Heart left ventricle (tissue), 16 donors: ENCODE results near the gene OR52E4. TPM values are rescaled to one million over a fixed set of nuclear protein-coding genes. Genes with fewer than 3 reads are reported as not detected.

Experiments
- ATAC-seq, 4 donors: fragments of 200-7000 bp; cut with Tn5 transposase; one replicate each; pipeline ENCODE4 v1.9.1; 2020 to 2022; ENCODE audit warnings: moderate library complexity in 4 of 4, mild to moderate bottlenecking in 3 of 4, moderate number of reproducible peaks in 1 of 4
- DNase-seq, 5 donors: peaks; one replicate each; pipeline ENCODE4 v3.0.0-alpha.2; 2020
- H3K27ac ChIP-seq, 12 donors: fragments of 200-600 bp; sonication (generic) in 4 of 12; one replicate each; pipeline versions ENCODE4 v1.5.0 to v1.8.0; 2016 to 2022; ENCODE audit warnings: mild to moderate bottlenecking in 2 of 12
- H3K27me3 ChIP-seq, 9 donors: fragments of 200-600 bp; sonication (generic) in 2 of 9; one replicate each; pipeline versions ENCODE4 v1.5.1 to v1.8.0; 2016 to 2022; ENCODE audit warnings: mild to moderate bottlenecking in 3 of 9
- H3K36me3 ChIP-seq, 9 donors: fragments of 200-600 bp; sonication (generic) in 2 of 9; one replicate each; pipeline versions ENCODE4 v1.5.0 to v1.8.0; 2018 to 2022; ENCODE audit warnings: mild to moderate bottlenecking in 2 of 9
- H3K4me1 ChIP-seq, 12 donors: fragments of 200-600 bp; sonication (generic) in 4 of 12; one replicate each; pipeline versions ENCODE4 v1.5.0 to v1.8.0; 2016 to 2022; ENCODE audit warnings: mild to moderate bottlenecking in 3 of 12
- H3K4me3 ChIP-seq, 12 donors: fragments of 200-600 bp; sonication (generic) in 4 of 12; one replicate each; pipeline versions ENCODE4 v1.5.0 to v1.8.0; 2017 to 2022; ENCODE audit warnings: mild to moderate bottlenecking in 9 of 12, moderate library complexity in 4 of 12
- H3K9me3 ChIP-seq, 12 donors: fragments of 200-600 bp; sonication (generic) in 4 of 12; one replicate each; pipeline versions ENCODE4 v1.5.0 to v1.8.0; 2016 to 2022; ENCODE audit warnings: mild to moderate bottlenecking in 1 of 12
- POLR2A ChIP-seq, 2 donors: fragments of 450-650 bp; IDR thresholded peaks; one replicate each; pipeline ENCODE4 v1.6.1; 2017; ENCODE audit warnings: antibody characterized with exemption in 2 of 2, mild to moderate bottlenecking in 2 of 2, moderate library complexity in 2 of 2
- WGBS, 4 donors: extraction: QIAGEN DNeasy Blood & Tissue Kit in 2 of 4; methylation state at CpG; one replicate each; pipeline versions ENCODE4 v1.1.5 to v1.1.7; 2013 to 2018; 5-methylcytosine and 5-hydroxymethylcytosine counted together
- intact Hi-C, 10 donors: fragments of 100-400 bp; cut with DNase I; formaldehyde crosslinking; loops; one replicate each; pipeline versions ENCODE4 v1.11.1 to v1.14.2; 2022
- polyA plus RNA-seq, 2 donors: library from polyadenylated mRNA; stranded (reverse); fragments of 200-250 nt; gene quantifications; one replicate each; pipeline ENCODE4 v1.2.3, GENCODE V29; 2013
- total RNA-seq, 9 donors: library from RNA; depleted of rRNA in 2 of 9; stranded (reverse); fragments of >200 nt in 2 of 9; fragmentation: NEBNext Ultra II Directional in 3 of 9; extraction: Animal tissue kit (Norgen Biotek cat#: 25700) in 3 of 9; gene quantifications; one replicate each; pipeline versions ENCODE4 v1.1.0 to v1.2.4, GENCODE V29; 2016 to 2023
- TF ChIP-seq, protein P1 (sequence below), 12 donors: fragments of 200-600 bp; sonication (generic) in 4 of 12; IDR thresholded peaks; one replicate each; pipeline versions ENCODE4 v1.5.0 to v1.8.0; 2018 to 2022; ENCODE audit warnings: antibody characterized with exemption in 12 of 12, mild to moderate bottlenecking in 5 of 12
- donor health status: ischemic (EF 13 %, LVEDD 7.1; RV severe dilation, severe dysfunction).
- donor health status: healthy with polysubstance abuse.
- donor health status: DM: no; HTN: yes; CAD: no.
- donor health status: DM: no; HTN: no; CAD: no.
- donor health status: ischemic (EF 25% LVEDD 6.9; RV normal size, moderate dysfunction).
- donor health status: ischemic (EF 25% LVEDD 5.7; RV mildly dilated, moderate dysfunction).
- donor health status: healthy.
- donor health status: DM: yes; HTN: yes; CAD: no.
- donor health status: ischemic (EF 35%, LVEDD 5.7; RV mildly dilated, moderate dysfunction).
- donor health status: nonischemic (EF 11% LVEDD 7.7; RV severe dilation, severe dysfunction).
- donor health status: DM: yes; HTN: yes; CAD: no.
- donor health status: PGD.
- donor health status: ischemic (EF 29% LVEDD 5.4; RV normal size, mild dysfunction).
- donor health status: nonischemic (EF 23%, LVEDD 6.1; RV moderate dilation, normal function).

OR52E4 gene
- total and polyA plus RNA-seq, 11 donors = not detected

DNA sequence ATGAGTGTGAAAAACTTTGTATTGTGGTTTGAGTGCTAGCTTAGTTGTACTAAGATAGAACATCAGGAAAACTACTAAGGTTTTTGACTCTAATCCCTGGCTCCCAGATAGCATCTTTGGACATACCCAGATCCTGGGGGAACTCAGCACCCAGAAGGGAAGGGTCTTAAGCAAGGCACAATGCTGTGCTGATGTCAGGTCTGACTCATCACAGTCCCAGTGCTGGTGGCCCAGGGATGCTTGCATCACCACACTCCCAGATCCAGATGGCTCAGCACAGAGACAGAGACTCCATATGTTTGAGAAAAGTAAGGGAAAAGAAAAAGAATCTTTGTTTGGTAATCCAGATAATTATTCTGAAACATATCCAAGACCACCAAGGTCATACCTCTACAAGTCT is 43.4 kb downstream of the OR52E4 start:
- intact Hi-C loops = no loop called here
- Histone ChIP-seq H3K9me3 (peaks cover 0 to 25% (median 4%) of the 10 kb centered on the region in 12 donors), H3K4me3 (no peak overlapping the region), H3K36me3 (no peaks in the 10 kb centered on the region), H3K27ac (no peak overlapping the region), H3K27me3 (no peaks in the 10 kb centered on the region), H3K4me1 (no peaks in the 10 kb centered on the region)
- DNase-seq (no peak), ATAC-seq (no peak)
- TF ChIP-seq, protein P1, sequence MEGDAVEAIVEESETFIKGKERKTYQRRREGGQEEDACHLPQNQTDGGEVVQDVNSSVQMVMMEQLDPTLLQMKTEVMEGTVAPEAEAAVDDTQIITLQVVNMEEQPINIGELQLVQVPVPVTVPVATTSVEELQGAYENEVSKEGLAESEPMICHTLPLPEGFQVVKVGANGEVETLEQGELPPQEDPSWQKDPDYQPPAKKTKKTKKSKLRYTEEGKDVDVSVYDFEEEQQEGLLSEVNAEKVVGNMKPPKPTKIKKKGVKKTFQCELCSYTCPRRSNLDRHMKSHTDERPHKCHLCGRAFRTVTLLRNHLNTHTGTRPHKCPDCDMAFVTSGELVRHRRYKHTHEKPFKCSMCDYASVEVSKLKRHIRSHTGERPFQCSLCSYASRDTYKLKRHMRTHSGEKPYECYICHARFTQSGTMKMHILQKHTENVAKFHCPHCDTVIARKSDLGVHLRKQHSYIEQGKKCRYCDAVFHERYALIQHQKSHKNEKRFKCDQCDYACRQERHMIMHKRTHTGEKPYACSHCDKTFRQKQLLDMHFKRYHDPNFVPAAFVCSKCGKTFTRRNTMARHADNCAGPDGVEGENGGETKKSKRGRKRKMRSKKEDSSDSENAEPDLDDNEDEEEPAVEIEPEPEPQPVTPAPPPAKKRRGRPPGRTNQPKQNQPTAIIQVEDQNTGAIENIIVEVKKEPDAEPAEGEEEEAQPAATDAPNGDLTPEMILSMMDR (IDR thresholded peaks at IDR 0.05) = no peak
- TF ChIP-seq POLR2A (IDR thresholded peaks at IDR 0.05) = no peak

DNA sequence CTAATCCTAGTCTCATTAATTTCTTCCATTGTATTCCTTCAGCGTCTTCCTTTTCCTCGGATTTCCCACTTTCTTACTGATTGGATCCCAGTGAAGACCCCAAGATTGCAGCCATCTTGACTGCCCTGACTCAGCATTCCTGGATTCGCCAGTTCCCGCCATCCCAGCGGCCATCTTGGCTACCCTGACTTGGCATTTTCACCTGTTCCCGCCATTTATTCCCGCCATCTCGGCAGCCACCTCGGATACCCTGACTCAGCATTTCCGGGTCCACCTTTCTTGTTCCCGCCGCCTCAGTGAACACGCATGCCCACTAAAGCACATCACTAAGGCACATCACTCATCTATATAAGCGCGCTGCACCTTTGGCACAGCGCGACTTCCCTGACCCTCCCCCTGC is 47.8 kb downstream of the OR52E4 start:
- Histone ChIP-seq H3K27me3 (no peaks in the 10 kb centered on the region), H3K4me1 (no peaks in the 10 kb centered on the region), H3K4me3 (no peak overlapping the region), H3K36me3 (no peaks in the 10 kb centered on the region), H3K27ac (no peak overlapping the region), H3K9me3 (peaks cover 0 to 29% (median 2%) of the 10 kb centered on the region in 12 donors)
- ATAC-seq (no peak), DNase-seq (no peak)
- TF ChIP-seq, protein P1 (IDR thresholded peaks at IDR 0.05) = no peak
- no peak for TF ChIP-seq POLR2A (IDR thresholded peaks at IDR 0.05)
- intact Hi-C loops = no loop called here
- 94 to 96% (median 95%) methylated on average over 17 of the region's 17 CpGs for WGBS, 4 donors

DNA sequence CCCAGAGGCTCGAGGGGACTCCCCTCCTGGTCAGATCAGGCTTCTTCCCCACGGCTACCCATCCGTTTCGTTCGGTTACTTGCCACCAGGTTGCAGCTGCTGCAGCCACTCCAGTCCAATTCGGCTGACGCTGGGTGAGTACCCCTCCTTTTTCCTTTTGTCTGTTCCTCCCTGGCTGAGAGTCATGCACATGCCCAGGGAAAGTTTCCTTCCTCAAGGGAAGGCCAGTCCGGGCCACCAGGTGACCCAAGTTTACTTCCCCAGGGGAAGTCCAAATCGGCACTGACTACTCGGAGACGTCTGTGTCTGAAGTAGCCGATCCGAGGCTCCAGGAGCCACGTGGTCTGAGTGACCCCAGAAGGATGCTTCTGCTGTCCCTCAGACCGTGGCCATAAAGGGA is 48.4 kb downstream of the OR52E4 start:
- TF ChIP-seq POLR2A (IDR thresholded peaks at IDR 0.05) = no peak
- TF ChIP-seq, protein P1 (IDR thresholded peaks at IDR 0.05) = no peak
- intact Hi-C loops = no loop called here
- Histone ChIP-seq H3K9me3 (peaks cover 0 to 26% (median 2%) of the 10 kb centered on the region in 12 donors), H3K4me3 (no peak overlapping the region), H3K27ac (no peak overlapping the region), H3K27me3 (no peaks in the 10 kb centered on the region), H3K36me3 (no peaks in the 10 kb centered on the region), H3K4me1 (no peaks in the 10 kb centered on the region)
- no peak for DNase-seq
- 83 to 88% (median 85%) methylated on average over 15 of the region's 15 CpGs for whole genome bisulfite sequencing, 4 donors
- no peak for ATAC-seq

DNA sequence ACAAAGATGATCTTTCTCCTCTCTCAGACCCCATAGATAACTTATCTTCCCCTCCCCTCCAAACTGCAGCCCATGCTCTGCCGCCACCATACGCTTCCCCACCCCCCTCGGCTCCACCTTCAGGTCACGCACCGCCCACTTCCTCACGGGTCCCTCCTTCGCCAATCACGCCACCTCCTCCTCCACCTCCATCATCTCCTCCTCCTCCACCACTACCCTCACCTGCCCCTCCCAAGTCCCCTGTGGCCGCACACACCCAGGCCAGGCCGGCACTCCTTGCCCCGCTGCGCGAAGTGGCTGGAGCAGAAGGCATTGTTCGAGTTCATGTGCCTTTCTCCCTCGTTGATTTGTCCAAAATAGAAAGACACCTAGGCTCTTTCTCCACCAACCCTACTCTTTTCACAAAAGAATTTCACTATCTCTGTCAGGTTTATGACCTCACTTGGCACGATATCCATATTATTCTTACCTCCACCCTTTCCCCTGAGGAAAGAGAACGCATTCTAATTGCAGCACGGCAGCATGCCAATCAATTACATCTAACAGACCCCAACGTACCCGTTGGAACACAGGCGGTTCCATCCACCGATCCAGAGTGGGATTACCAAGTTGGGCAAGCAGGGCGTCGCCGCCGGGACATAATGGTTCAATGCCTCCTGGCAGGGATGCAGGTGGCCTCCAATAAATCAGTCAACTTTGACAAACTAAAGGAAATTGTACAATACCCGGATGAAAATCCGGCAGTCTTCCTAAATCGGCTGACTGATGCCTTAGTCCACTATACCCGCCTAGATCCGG is 49.3 kb downstream of the OR52E4 start:
- intact Hi-C loops = no loop called here
- Histone ChIP-seq H3K27ac (no peak overlapping the region), H3K27me3 (no peaks in the 10 kb centered on the region), H3K4me3 (no peak overlapping the region), H3K9me3 (peaks cover 0 to 19% (median 2%) of the 10 kb centered on the region in 12 donors), H3K36me3 (no peaks in the 10 kb centered on the region), H3K4me1 (no peaks in the 10 kb centered on the region)
- no peak for DNase-seq
- TF ChIP-seq, protein P1 (IDR thresholded peaks at IDR 0.05) = no peak
- no peak for TF ChIP-seq POLR2A (IDR thresholded peaks at IDR 0.05)
- 89 to 92% (median 90%) methylated on average over 31 of the region's 31 CpGs for WGBS, 4 donors
- no peak for ATAC-seq
